ENCODE data around the gene UNC45A. TPM values are rescaled to one million over a fixed set of nuclear protein-coding genes. Genes with fewer than 3 reads are reported as not detected.

Gene UNC45A
- total RNA-seq, 2 donors from 2014 or later, result 42.8 to 85.0 TPM

DNA sequence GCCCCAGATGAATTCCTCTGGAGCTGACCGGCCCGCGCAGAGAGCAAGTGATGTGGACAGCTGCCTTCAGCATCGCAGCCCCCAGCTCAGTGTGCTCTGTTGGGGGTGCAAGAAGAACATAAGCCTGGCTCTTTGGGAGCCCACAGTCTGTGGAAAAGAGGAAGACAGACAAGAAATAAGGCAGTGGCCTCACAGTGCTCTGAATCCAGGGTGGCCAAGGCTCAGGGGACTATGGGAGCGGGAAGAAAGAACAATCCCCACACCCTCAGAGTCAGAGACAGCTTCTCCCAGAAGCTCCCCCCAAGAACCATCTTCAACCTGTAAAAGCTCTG is 2.5 kb upstream of the UNC45A start:
- no peaks in the 10 kb centered on the region for H3K9me3 ChIP-seq
- H3K4me3 ChIP-seq, result no peak overlapping the region
- ATAC-seq (no peak), DNase-seq (no peak)
- H3K36me3 ChIP-seq (replicated peaks in 1 of 2; ENCODE audit: insufficient read depth in 1 of 2, low read depth in 2 of 2), result no peaks in the 10 kb centered on the region
- no peaks in the 10 kb centered on the region for H3K27me3 ChIP-seq
- H3K27ac ChIP-seq, result peak overlapping the region in 3 of 4 donors; percentile 85 to 98 (median 97)
- 16 to 44% methylated on average over 2 to 5 of the region's 5 CpGs for WGBS, 2 donors
- TF ChIP-seq POLR2A (IDR thresholded peaks at IDR 0.05), result no peak
- TF ChIP-seq, protein P1, sequence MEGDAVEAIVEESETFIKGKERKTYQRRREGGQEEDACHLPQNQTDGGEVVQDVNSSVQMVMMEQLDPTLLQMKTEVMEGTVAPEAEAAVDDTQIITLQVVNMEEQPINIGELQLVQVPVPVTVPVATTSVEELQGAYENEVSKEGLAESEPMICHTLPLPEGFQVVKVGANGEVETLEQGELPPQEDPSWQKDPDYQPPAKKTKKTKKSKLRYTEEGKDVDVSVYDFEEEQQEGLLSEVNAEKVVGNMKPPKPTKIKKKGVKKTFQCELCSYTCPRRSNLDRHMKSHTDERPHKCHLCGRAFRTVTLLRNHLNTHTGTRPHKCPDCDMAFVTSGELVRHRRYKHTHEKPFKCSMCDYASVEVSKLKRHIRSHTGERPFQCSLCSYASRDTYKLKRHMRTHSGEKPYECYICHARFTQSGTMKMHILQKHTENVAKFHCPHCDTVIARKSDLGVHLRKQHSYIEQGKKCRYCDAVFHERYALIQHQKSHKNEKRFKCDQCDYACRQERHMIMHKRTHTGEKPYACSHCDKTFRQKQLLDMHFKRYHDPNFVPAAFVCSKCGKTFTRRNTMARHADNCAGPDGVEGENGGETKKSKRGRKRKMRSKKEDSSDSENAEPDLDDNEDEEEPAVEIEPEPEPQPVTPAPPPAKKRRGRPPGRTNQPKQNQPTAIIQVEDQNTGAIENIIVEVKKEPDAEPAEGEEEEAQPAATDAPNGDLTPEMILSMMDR (IDR thresholded peaks at IDR 0.05), result no peak
- peaks cover 56% of the 10 kb centered on the region for H3K4me1 ChIP-seq
- intact Hi-C loops (cut with DNase I), result no loop called here

DNA sequence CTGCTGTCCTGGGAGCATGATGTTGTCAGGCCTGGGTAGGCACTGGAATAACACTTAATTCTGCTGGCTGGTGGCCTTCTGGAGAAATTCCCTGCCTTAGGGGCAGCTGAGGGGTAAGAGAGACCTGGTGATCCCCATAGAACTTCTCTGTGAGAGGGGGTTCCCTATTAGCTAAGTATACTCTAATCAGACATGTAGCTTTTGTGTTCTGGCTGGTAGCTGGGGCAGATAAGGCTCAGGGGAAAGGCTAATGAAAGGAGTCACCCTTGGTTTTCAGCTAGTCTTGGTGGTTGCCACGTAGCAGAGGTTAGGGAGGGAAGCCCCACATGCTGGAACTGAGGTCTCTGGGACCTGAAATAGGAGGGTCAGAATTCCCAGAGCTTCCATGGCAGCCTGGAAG is 1.8 kb upstream of the UNC45A start:
- 39 to 40% methylated on average over 1 of the region's 1 CpG for WGBS, 2 donors

DNA sequence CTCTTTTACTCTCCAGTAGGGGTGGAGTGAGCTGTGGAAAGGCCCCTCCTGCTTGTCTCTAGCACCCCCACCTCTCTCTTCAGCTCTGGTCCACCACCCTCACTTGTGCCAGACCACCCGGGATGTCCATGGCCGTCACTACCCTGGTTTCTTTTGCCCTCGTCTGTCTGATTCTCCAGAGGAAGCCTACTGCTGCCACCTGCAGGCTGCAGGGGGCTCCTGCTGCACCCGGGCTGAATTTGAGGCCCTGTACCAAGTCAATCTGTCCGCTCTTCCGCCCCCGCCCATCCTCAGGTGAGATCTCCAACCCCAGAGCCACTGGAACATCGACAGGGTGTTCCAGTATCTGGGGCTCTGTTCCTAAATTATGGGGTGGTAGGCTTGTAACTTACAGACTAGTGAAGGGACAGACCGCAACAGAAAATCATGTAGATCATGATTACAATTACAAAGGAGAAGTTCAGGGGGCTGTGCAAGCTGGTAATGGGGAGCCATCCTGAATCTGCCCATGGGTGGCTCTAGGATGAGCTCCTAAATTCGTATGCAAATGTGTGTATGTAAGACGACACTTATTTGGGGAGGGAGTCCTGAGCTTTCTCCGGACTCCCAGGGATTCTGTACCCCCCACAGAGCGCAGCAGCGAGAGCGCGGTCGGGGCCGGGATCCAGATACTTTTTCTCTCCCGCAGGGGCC is 683 bp upstream of the UNC45A start:
- H3K9me3 ChIP-seq, result no peaks in the 10 kb centered on the region
- DNase-seq (peak; percentile 89 to 92 (median 90)), ATAC-seq (peak; percentile 50)
- H3K27me3 ChIP-seq, result no peaks in the 10 kb centered on the region
- H3K27ac ChIP-seq, result peak overlapping the region; percentile 63 to 85 (median 70)
- TF ChIP-seq POLR2A (IDR thresholded peaks at IDR 0.05), result no peak
- TF ChIP-seq, protein P1 (IDR thresholded peaks at IDR 0.05), result peak; percentile 84 to 93 (median 91)
- peak overlapping the region in 1 of 2 donors; percentile 55 for H3K4me3 ChIP-seq
- peaks cover 3% of the 10 kb centered on the region in 2 donors for H3K36me3 ChIP-seq (replicated peaks in 1 of 2; ENCODE audit: insufficient read depth in 1 of 2, low read depth in 2 of 2)
- 0 to 1% methylated on average over 17 to 19 of the region's 19 CpGs for WGBS, 2 donors
- intact Hi-C loops (cut with DNase I), result no loop called here
- H3K4me1 ChIP-seq, result peaks cover 51% of the 10 kb centered on the region

More for the DNA sequence above, 1.8 kb upstream of the UNC45A start:
- TF ChIP-seq, protein P1 (IDR thresholded peaks at IDR 0.05), result no peak
- no peak for TF ChIP-seq POLR2A (IDR thresholded peaks at IDR 0.05)
- no peak for DNase-seq
- ATAC-seq, result no peak
- Histone ChIP-seq H3K9me3 (no peaks in the 10 kb centered on the region), H3K27me3 (no peaks in the 10 kb centered on the region), H3K36me3 (replicated peaks in 1 of 2; ENCODE audit: insufficient read depth in 1 of 2, low read depth in 2 of 2) (peaks cover 0 to 2% of the 10 kb centered on the region in 2 donors), H3K4me3 (no peak overlapping the region), H3K27ac (no peak overlapping the region), H3K4me1 (peaks cover 56% of the 10 kb centered on the region)
- intact Hi-C loops (cut with DNase I), result no loop called here

DNA sequence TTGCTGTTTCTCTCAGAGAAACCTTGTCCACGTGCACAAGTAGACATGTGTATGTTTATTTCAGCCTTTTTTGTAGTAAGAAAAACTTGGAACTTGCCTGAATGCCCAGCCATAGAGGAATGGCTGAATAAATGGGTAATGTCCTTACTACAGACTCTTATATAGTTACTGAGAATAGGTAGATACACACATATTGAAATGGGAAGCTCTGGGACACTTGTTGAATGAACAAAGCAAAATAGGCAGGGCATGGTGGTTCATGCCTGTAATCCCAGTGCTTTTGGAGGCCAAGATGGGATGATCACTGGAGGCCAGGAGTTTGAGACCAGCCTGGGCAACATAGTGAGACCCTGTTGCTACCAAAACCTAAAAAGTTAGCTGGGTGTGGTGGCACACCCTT is 1.7 kb downstream of the UNC45A start:
- intact Hi-C loops (cut with DNase I), result no loop called here
- no peak overlapping the region for H3K4me3 ChIP-seq
- no peaks in the 10 kb centered on the region for H3K9me3 ChIP-seq
- TF ChIP-seq, protein P1 (IDR thresholded peaks at IDR 0.05), result no peak
- TF ChIP-seq POLR2A (IDR thresholded peaks at IDR 0.05), result no peak
- peaks cover 11 to 18% of the 10 kb centered on the region in 2 donors for H3K36me3 ChIP-seq (replicated peaks in 1 of 2; ENCODE audit: insufficient read depth in 1 of 2, low read depth in 2 of 2)
- peaks cover 35% of the 10 kb centered on the region for H3K4me1 ChIP-seq
- ATAC-seq (no peak), DNase-seq (no peak)
- no peaks in the 10 kb centered on the region for H3K27me3 ChIP-seq
- WGBS, 2 donors, result 45 to 54% methylated on average over 1 of the region's 1 CpG
- H3K27ac ChIP-seq, result no peak overlapping the region

DNA sequence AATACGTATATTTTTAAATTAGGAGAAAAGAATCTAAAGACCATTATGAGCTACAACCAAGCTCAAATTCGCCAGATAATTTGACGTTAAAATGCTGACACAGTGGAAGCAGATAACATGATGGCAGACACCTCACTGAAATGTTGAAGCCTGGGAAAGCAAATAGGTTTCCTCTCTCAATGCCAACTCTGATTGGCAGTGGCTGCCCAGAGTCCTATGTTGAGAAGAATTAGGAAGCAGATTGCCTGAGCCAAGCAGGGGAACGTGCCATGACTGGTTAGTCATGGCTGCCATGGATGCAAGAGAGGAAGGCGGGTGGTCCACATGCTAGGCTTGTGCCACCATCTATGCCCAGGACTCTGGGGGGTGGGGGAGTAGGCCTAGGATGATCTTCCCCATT is 3.2 kb downstream of the UNC45A start:
- H3K36me3 ChIP-seq (replicated peaks in 1 of 2; ENCODE audit: insufficient read depth in 1 of 2, low read depth in 2 of 2), result peaks cover 11 to 18% of the 10 kb centered on the region in 2 donors
- DNase-seq, result no peak
- intact Hi-C loops (cut with DNase I), result no loop called here
- TF ChIP-seq, protein P1 (IDR thresholded peaks at IDR 0.05), result no peak
- TF ChIP-seq POLR2A (IDR thresholded peaks at IDR 0.05), result no peak
- H3K27ac ChIP-seq, result no peak overlapping the region
- no peaks in the 10 kb centered on the region for H3K9me3 ChIP-seq
- peaks cover 29% of the 10 kb centered on the region for H3K4me1 ChIP-seq
- H3K27me3 ChIP-seq, result no peaks in the 10 kb centered on the region
- no peak for ATAC-seq
- WGBS, 2 donors, result 81 to 83% methylated on average over 5 of the region's 5 CpGs
- H3K4me3 ChIP-seq, result no peak overlapping the region
